B cell (primary cell): ENCODE measurements around the gene VRK2. TPM values are rescaled to one million over a fixed set of nuclear protein-coding genes. Genes with fewer than 3 reads are reported as not detected.
A peak's percentile ranks its signal among the peaks of the same experiment; 100 is the strongest.

Experiments used
- ATAC-seq: fragments of 200-7000 bp; cut with Tn5 transposase; one replicate; pipeline ENCODE4 v1.10.0; 2021; ENCODE audit warnings: low read depth, mild to moderate bottlenecking, moderate number of reproducible peaks, moderate library complexity
- CTCF ChIA-PET: fragments of 350-600 bp; sonication (Branson Sonifier 250); formaldehyde crosslinking; loops from one replicate; lab custom pipeline; 2021; ENCODE audit warnings: antibody characterized with exemption, inconsistent platforms; lab: Charles Lee
- POLR2A ChIA-PET: fragments of 350-600 bp; sonication (Branson Sonifier 250); formaldehyde crosslinking; loops from one replicate; lab custom pipeline; 2021; ENCODE audit warnings: antibody characterized with exemption; lab: Charles Lee
- DNase-seq: peaks from one replicate; pipeline ENCODE4 v3.0.0; 2013
- H2AFZ ChIP-seq: 2 replicates; pipeline ENCODE4 v1.6.1; 2012; ENCODE audit warnings: mild to moderate bottlenecking, low read depth, low read length; ENCODE audit not compliant: insufficient read depth, poor library complexity, severe bottlenecking
- H3K27ac ChIP-seq, 2 donors: 1 replicate in 1 of 2; 2 replicates in 1 of 2; pipeline ENCODE4 v1.5.1; 2012 to 2013; ENCODE audit warnings: low read length in 2 of 2, mild to moderate bottlenecking in 2 of 2, moderate library complexity in 1 of 2
- H3K27me3 ChIP-seq, 4 experiments: fragments of 200-600 bp in 1 of 4; sonication (generic) in 1 of 4; replicated peaks in 1 of 4; 1 replicate in 2 of 4; 2 replicates in 2 of 4; pipeline versions ENCODE4 v1.6.1 to v1.7.0; 2013 to 2016; ENCODE audit warnings: low read length in 3 of 4, mild to moderate bottlenecking in 2 of 4, mixed read lengths in 1 of 4, moderate library complexity in 1 of 4; ENCODE audit not compliant: insufficient read depth in 4 of 4, control insufficient read depth in 3 of 4; ENCODE audit errors: control extremely low read depth in 1 of 4
- H3K36me3 ChIP-seq, 2 experiments: replicated peaks in 1 of 2; 1 replicate in 1 of 2; 2 replicates in 1 of 2; pipeline versions ENCODE4 v1.6.1 to v1.7.1; 2013; ENCODE audit warnings: low read length in 1 of 2; ENCODE audit not compliant: insufficient read depth in 2 of 2, control insufficient read depth in 1 of 2; ENCODE audit errors: control extremely low read depth in 1 of 2, extremely low read depth in 1 of 2
- H3K4me1 ChIP-seq, 2 donors: fragments of 200-600 bp in 1 of 2; sonication (generic) in 1 of 2; 1 replicate in 1 of 2; 2 replicates in 1 of 2; pipeline versions ENCODE4 v1.5.1 to v1.6.1; 2013 to 2017; ENCODE audit warnings: low read length in 2 of 2; ENCODE audit not compliant: control insufficient read depth in 2 of 2, insufficient read depth in 2 of 2
- H3K4me2 ChIP-seq: replicated peaks from 2 replicates; pipeline ENCODE3; 2012; ENCODE audit warnings: mild to moderate bottlenecking, low read depth, low read length; ENCODE audit not compliant: poor library complexity, severe bottlenecking
- H3K4me3 ChIP-seq, 5 experiments: fragments of 200-600 bp in 1 of 5; sonication (generic) in 1 of 5; 1 replicate in 3 of 5; 2 replicates in 2 of 5; pipeline versions ENCODE4 v1.5.1 to v1.7.0; 2011 to 2016; ENCODE audit warnings: low read length in 4 of 5, mild to moderate bottlenecking in 4 of 5, low read depth in 2 of 5, control low read depth in 1 of 5, moderate library complexity in 1 of 5; ENCODE audit not compliant: insufficient read depth in 1 of 5; ENCODE audit errors: control extremely low read depth in 1 of 5, extremely low read depth in 1 of 5
- H3K79me2 ChIP-seq: fragments of 200-600 bp; sonication (generic); one replicate; pipeline ENCODE4 v1.6.0; 2016; ENCODE audit warnings: low read length; ENCODE audit not compliant: control insufficient read depth, insufficient read depth
- H3K9ac ChIP-seq: fragments of 200-600 bp; sonication (generic); 2 replicates; pipeline ENCODE4 v1.6.1; 2017; ENCODE audit warnings: mild to moderate bottlenecking, low read length, moderate library complexity
- H3K9me3 ChIP-seq, 3 donors: one replicate each; pipeline versions ENCODE4 v1.6.1 to v1.7.1; 2013; ENCODE audit warnings: low read length in 2 of 3; ENCODE audit not compliant: control insufficient read depth in 2 of 3, insufficient read depth in 1 of 3; ENCODE audit errors: control extremely low read depth in 1 of 3
- H4K20me1 ChIP-seq: 2 replicates; pipeline ENCODE4 v1.6.0; 2012; ENCODE audit warnings: mild to moderate bottlenecking, low read length; ENCODE audit not compliant: insufficient read depth, control insufficient read depth, poor library complexity, severe bottlenecking
- H3K27ac Mint-ChIP-seq: one replicate; pipeline ENCODE4 v1.8.0; 2021; ENCODE audit warnings: mixed read lengths
- H3K27me3 Mint-ChIP-seq: one replicate; pipeline ENCODE4 v1.8.0; 2021; ENCODE audit warnings: mixed read lengths
- H3K4me1 Mint-ChIP-seq: one replicate; pipeline ENCODE4 v1.8.0; 2021; ENCODE audit warnings: mixed read lengths
- H3K4me3 Mint-ChIP-seq: one replicate; pipeline ENCODE4 v1.8.0; 2021; ENCODE audit warnings: mixed read lengths
- H3K9me3 Mint-ChIP-seq: one replicate; pipeline ENCODE4 v1.8.0; 2022; ENCODE audit warnings: mixed read lengths; ENCODE audit not compliant: insufficient read depth
- CTCF ChIP-seq: fragments of 200-600 bp; IDR thresholded peaks from one replicate; pipeline ENCODE4 v1.8.0; 2022; ENCODE audit warnings: antibody characterized with exemption, mild to moderate bottlenecking
- EZH2 ChIP-seq: IDR thresholded peaks from 2 replicates; pipeline ENCODE4 v1.6.1; 2012; ENCODE audit warnings: borderline replicate concordance, low read depth, mild to moderate bottlenecking, moderate library complexity, low read length; ENCODE audit not compliant: insufficient read depth, poor library complexity, severe bottlenecking
- WGBS: methylation state at CpG from one replicate; pipeline ENCODE4 v1.1.5; 2013; ENCODE audit warnings: missing lambda C conversion rate; ENCODE audit not compliant: insufficient coverage; 5-methylcytosine and 5-hydroxymethylcytosine counted together
- intact Hi-C: fragments of 100-400 bp; cut with micrococcal nuclease; formaldehyde crosslinking; loops from one replicate; pipeline ENCODE4 v1.10.0; 2022
- polyA minus RNA-seq: library from RNA; depleted of rRNA, polyadenylated mRNA; stranded (reverse); fragments of >200 nt; gene quantifications from 2 replicates; pipeline ENCODE4 v1.2.3, GENCODE V29; 2012
- polyA plus RNA-seq: library from polyadenylated mRNA; depleted of rRNA; stranded (reverse); fragments of >200 nt; gene quantifications from 2 replicates; pipeline ENCODE4 v1.2.3, GENCODE V29; 2012
- total RNA-seq, 2 donors: library from RNA; stranded (reverse); fragments of 120-200 nt in 1 of 2; gene quantifications; 1 replicate in 1 of 2; 2 replicates in 1 of 2; pipeline versions ENCODE4 v1.2.3 to v1.2.4, GENCODE V29; 2013 to 2022

The VRK2 gene
- total RNA-seq (33.4 and 35.5 TPM in 2 replicates), polyA plus RNA-seq (10.2 and 13.6 TPM in 2 replicates), polyA minus RNA-seq (15.7 and 16.6 TPM in 2 replicates)
- total RNA-seq (2013) = 42.2 TPM

GRCh38 chr2:58046585-58047372 lies at the start of gene VRK2:
TSS of gene VRK2 (plus strand) at chr2:58046806. CDS start at chr2:58048832, 2,026 bp downstream.
- H3K4me1 Mint-ChIP-seq = peaks cover 48% of the 10 kb centered on the region
- peaks cover 27 to 29% of the 10 kb centered on the region in 2 donors for H3K4me1 ChIP-seq

More at GRCh38 chr2:58046585-58047372, at the start of gene VRK2:
- no peaks in the 10 kb centered on the region for H4K20me1 ChIP-seq
- H2AFZ ChIP-seq = peak within 1 kb of the TSS; percentile 96
- no peaks in the 10 kb centered on the region for H3K9me3 ChIP-seq
- POLR2A ChIA-PET = interaction anchor here (0.7 to 2.0 kb wide), 7 partner anchors 9 to 138 kb away, joined by 3 to 14 read pairs (median 4); no protein-coding TSS in a partner anchor
- intact Hi-C loops = loop anchor here (1.0 to 2.0 kb wide), 4 partner anchors 14 to 194 kb away; partner anchors contain the start of gene FANCL
- H3K9me3 Mint-ChIP-seq = no peaks in the 10 kb centered on the region
- H3K27ac Mint-ChIP-seq = peak within 1 kb of the TSS; percentile 99
- peak within 1 kb of the TSS; percentile 87 for H3K4me2 ChIP-seq
- DNase-seq = peak; percentile 94
- H3K9ac ChIP-seq = peak within 1 kb of the TSS; percentile 89
- H3K79me2 ChIP-seq = peaks cover 31% of the 10 kb centered on the region
- peak; percentile 91 for ATAC-seq
- peak within 1 kb of the TSS; percentile 96 for H3K4me3 Mint-ChIP-seq
- no peaks in the 10 kb centered on the region for H3K27me3 ChIP-seq
- peak; percentile 24 for TF ChIP-seq CTCF
- no peak for TF ChIP-seq EZH2
- no peaks in the 10 kb centered on the region for H3K27me3 Mint-ChIP-seq
- CTCF ChIA-PET = interaction anchor here (0.6 to 1.5 kb wide), 7 partner anchors 11 to 141 kb away, joined by 3 to 4 read pairs (median 3); no protein-coding TSS in a partner anchor
- H3K4me3 ChIP-seq = peak within 1 kb of the TSS; percentile 71 to 92 (median 77)
- H3K36me3 ChIP-seq = no peaks in the 10 kb centered on the region
- under 1% methylated on average over 69 of the region's 76 CpGs for WGBS
- H3K27ac ChIP-seq = peak within 1 kb of the TSS; percentile 91 to 95
